Endothelial cell of umbilical vein (primary cell): ENCODE measurements around the gene GRM7. TPM values are rescaled to one million over a fixed set of nuclear protein-coding genes. Genes with fewer than 3 reads are reported as not detected.

ENCODE experiments used
- BruUV-seq: library from RNA; stranded (reverse); fragments of 400-500 nt; replicated peaks from 2 replicates; lab custom pipeline; 2021; lab: Mats Ljungman, UMichigan
- CTCF ChIA-PET: fragments of 300-600, 350-600 bp; sonication (Branson Sonifier 250); formaldehyde crosslinking; loops from one replicate; lab custom pipeline; 2021; ENCODE audit warnings: antibody characterized with exemption, inconsistent platforms; lab: Charles Lee
- POLR2A ChIA-PET: fragments of 300-600, 350-600 bp; sonication (Branson Sonifier 250); formaldehyde crosslinking; loops from one replicate; lab custom pipeline; 2021; ENCODE audit warnings: antibody characterized with exemption, inconsistent platforms; lab: Charles Lee
- DNase-seq: peaks from one replicate; pipeline ENCODE4 v3.0.0-alpha.2; 2011; ENCODE audit warnings: low read depth, low spot score
- FAIRE-seq: peaks from 2 replicates; lab custom pipeline; 2011; peaks lifted over from hg19 to GRCh38; lab: Jason Lieb, UNC
- H2AFZ ChIP-seq: 2 replicates; pipeline ENCODE4 v1.6.0; 2012; ENCODE audit warnings: low read depth, low read length, control low read depth, inconsistent platforms
- H3K27ac ChIP-seq: 2 replicates; pipeline ENCODE4 v1.5.1; 2011; ENCODE audit warnings: low read depth, mild to moderate bottlenecking, control low read depth, low read length, moderate library complexity; ENCODE audit not compliant: insufficient read depth
- H3K27me3 ChIP-seq, 2 experiments: 2 replicates each; pipeline versions ENCODE4 v1.6.0 to v1.6.1; 2011; ENCODE audit warnings: low read length in 2 of 2, mixed read lengths in 1 of 2; ENCODE audit not compliant: control insufficient read depth in 2 of 2, insufficient read depth in 2 of 2
- H3K36me3 ChIP-seq, 2 experiments: 2 replicates in 1 of 2; 3 replicates in 1 of 2; pipeline ENCODE4 v1.5.1; 2011; ENCODE audit warnings: low read length in 2 of 2, mild to moderate bottlenecking in 1 of 2, moderate library complexity in 1 of 2; ENCODE audit not compliant: control insufficient read depth in 2 of 2, insufficient read depth in 2 of 2; ENCODE audit errors: extremely low read depth in 1 of 2
- H3K4me1 ChIP-seq: 3 replicates; pipeline ENCODE4 v1.5.1; 2011; ENCODE audit warnings: mild to moderate bottlenecking, low read length; ENCODE audit not compliant: control insufficient read depth, insufficient read depth; ENCODE audit errors: extremely low read depth
- H3K4me2 ChIP-seq: 2 replicates; pipeline ENCODE4 v1.6.1; 2011; ENCODE audit warnings: low read length, control low read depth, mixed read lengths; ENCODE audit not compliant: insufficient read depth
- H3K4me3 ChIP-seq, 3 experiments: fragments of 200-600 bp in 1 of 3; sonication (generic), shearing (Covaris generic) in 1 of 3; replicated peaks in 1 of 3; 2 replicates each; pipeline ENCODE4 v1.5.1; 2011 to 2016; ENCODE audit warnings: control low read depth in 3 of 3, low read length in 3 of 3, mild to moderate bottlenecking in 2 of 3, inconsistent platforms in 1 of 3, low read depth in 1 of 3, moderate library complexity in 1 of 3; ENCODE audit not compliant: insufficient read depth in 1 of 3
- H3K79me2 ChIP-seq: 2 replicates; pipeline ENCODE4 v1.6.0; 2012; ENCODE audit warnings: low read length, inconsistent platforms; ENCODE audit not compliant: control insufficient read depth, insufficient read depth
- H3K9ac ChIP-seq: replicated peaks from 2 replicates; pipeline ENCODE3; 2011; ENCODE audit warnings: low read length, control low read depth; ENCODE audit not compliant: insufficient read depth; ENCODE audit errors: extremely low read depth
- H3K9me1 ChIP-seq: replicated peaks from 3 replicates; pipeline ENCODE4 v1.6.0; 2011; ENCODE audit warnings: mild to moderate bottlenecking, low read length; ENCODE audit not compliant: control insufficient read depth, insufficient read depth; ENCODE audit errors: extremely low read depth
- H3K9me3 ChIP-seq: replicated peaks from 2 replicates; pipeline ENCODE4 v1.5.1; 2012; ENCODE audit warnings: low read length, inconsistent platforms; ENCODE audit not compliant: control insufficient read depth, insufficient read depth
- H4K20me1 ChIP-seq: replicated peaks from 2 replicates; pipeline ENCODE3; 2011; ENCODE audit warnings: mild to moderate bottlenecking, low read length; ENCODE audit not compliant: control insufficient read depth, insufficient read depth; ENCODE audit errors: extremely low read depth
- CTCF ChIP-seq, 2 donors: IDR thresholded peaks; 1 replicate in 1 of 2; 2 replicates in 1 of 2; pipeline ENCODE4 v1.5.1; 2011; ENCODE audit warnings: low read length in 2 of 2, mild to moderate bottlenecking in 2 of 2, moderate library complexity in 2 of 2, control low read depth in 1 of 2, inconsistent platforms in 1 of 2, low read depth in 1 of 2; ENCODE audit not compliant: insufficient read depth in 1 of 2; ENCODE audit errors: extremely low read depth in 1 of 2
- EZH2 ChIP-seq: IDR thresholded peaks from 2 replicates; pipeline ENCODE4 v1.6.1; 2012; ENCODE audit warnings: borderline replicate concordance, low read depth, mild to moderate bottlenecking, moderate library complexity, low read length, inconsistent platforms; ENCODE audit not compliant: severe bottlenecking
- FOS ChIP-seq: IDR thresholded peaks from 2 replicates; pipeline ENCODE4 v1.6.1; 2011; ENCODE audit warnings: mild to moderate bottlenecking, low read length, moderate library complexity, borderline replicate concordance; ENCODE audit not compliant: insufficient read depth
- GATA2 ChIP-seq: IDR thresholded peaks from 2 replicates; pipeline ENCODE4 v1.7.0; 2011; ENCODE audit warnings: low read depth, mild to moderate bottlenecking, moderate library complexity, mixed read lengths, low read length; ENCODE audit not compliant: insufficient read length, insufficient read depth
- JUN ChIP-seq: IDR thresholded peaks from 2 replicates; pipeline ENCODE4 v1.6.1; 2011; ENCODE audit warnings: borderline replicate concordance, low read depth; ENCODE audit not compliant: insufficient read length, insufficient read depth
- MAX ChIP-seq: IDR thresholded peaks from 2 replicates; pipeline ENCODE4 v1.6.1; 2011; ENCODE audit not compliant: insufficient read depth, insufficient read length
- MYC ChIP-seq: IDR thresholded peaks from one replicate; pipeline ENCODE4 v1.6.1; 2011; ENCODE audit warnings: mild to moderate bottlenecking, low read depth, low read length
- POLR2A ChIP-seq: IDR thresholded peaks from 2 replicates; pipeline ENCODE4 v1.6.1; 2012; ENCODE audit warnings: low read depth, mild to moderate bottlenecking, control low read depth, low read length
- POLR2AphosphoS5 ChIP-seq: IDR thresholded peaks from 2 replicates; pipeline ENCODE4 v1.6.1; 2012; ENCODE audit warnings: low read depth, mild to moderate bottlenecking, control low read depth, low read length, moderate library complexity; ENCODE audit not compliant: insufficient read depth
- dilution Hi-C: fragments of 300-500 bp; cut with MboI; formaldehyde crosslinking; loops from one replicate; pipeline ENCODE4 v1.15.0; 2019; ENCODE audit warnings: low sequenced_read_pairs; ENCODE audit not compliant: extremely low pct_ligation_motif_present
- intact Hi-C: fragments of 100-400 bp; cut with micrococcal nuclease; formaldehyde crosslinking; loops from one replicate; pipeline ENCODE4 v1.10.0; 2022
- polyA plus RNA-seq, 4 experiments: library from polyadenylated mRNA; depleted of rRNA in 3 of 4; stranded (reverse) in 3 of 4; unstranded in 1 of 4; fragments of >200 nt; gene quantifications; 2 replicates each; pipeline versions ENCODE4 v1.2.1 to v1.2.3, GENCODE V29; 2011 to 2012; ENCODE audit warnings: missing spikeins in 1 of 4
- total RNA-seq: library from RNA; stranded (reverse); gene quantifications from 2 replicates; pipeline ENCODE4 v1.2.3, GENCODE V29; 2021

The GRM7 gene
- total and polyA plus RNA-seq, 2 donors (not counting 3 experiments of a cell fraction or from before 2014, with no cell fraction given) = 0.12 TPM; not detected in 1

DNA sequence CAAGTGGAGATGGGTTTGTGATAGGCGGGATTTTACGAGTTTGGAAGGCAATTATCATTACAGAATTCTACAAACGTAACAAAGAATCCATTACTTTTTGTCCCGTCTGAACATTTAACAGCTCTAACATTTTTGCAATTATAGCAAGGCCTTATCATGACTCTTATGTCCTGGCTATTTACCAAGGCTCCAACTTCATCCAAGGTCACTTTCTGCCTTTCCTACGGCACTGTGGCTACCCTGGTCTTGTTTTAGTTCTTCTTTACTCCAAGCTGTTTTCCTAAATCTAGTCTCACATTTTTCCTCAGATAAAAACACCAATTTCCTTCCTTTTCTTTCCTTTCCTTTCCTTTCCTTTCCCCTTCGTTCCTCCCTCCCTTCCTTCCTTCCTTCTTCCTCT, 33.5 kb upstream of the GRM7 start:
- no peak for FAIRE-seq
- Histone ChIP-seq H3K4me3 (no peak overlapping the region), H3K27ac (no peak overlapping the region), H3K9me1 (no peaks in the 10 kb centered on the region), H3K9ac (no peak overlapping the region), H3K27me3 (no peaks in the 10 kb centered on the region), H3K9me3 (peaks cover 5% of the 10 kb centered on the region), H3K79me2 (no peaks in the 10 kb centered on the region), H3K4me1 (no peaks in the 10 kb centered on the region), H2AFZ (no peak overlapping the region), H4K20me1 (no peaks in the 10 kb centered on the region), H3K36me3 (no peaks in the 10 kb centered on the region), H3K4me2 (no peak overlapping the region)
- CTCF ChIA-PET = no interaction called here
- no peak for DNase-seq
- intact Hi-C loops (no loop called here), dilution Hi-C loops (no loop called here)
- no TSS peak for BruUV-seq
- POLR2A ChIA-PET = no interaction called here
- TF ChIP-seq MAX (no peak), JUN (no peak), EZH2 (no peak), MYC (no peak), POLR2AphosphoS5 (no peak)

GRCh38 chr3:6844723-6845122, 16.2 kb upstream of the GRM7 start:
- H3K9me3 ChIP-seq = peaks cover 4% of the 10 kb centered on the region
- no peak overlapping the region for H3K4me3 ChIP-seq
- H3K27me3 ChIP-seq = no peaks in the 10 kb centered on the region
- no peak overlapping the region for H3K27ac ChIP-seq
- H3K4me2 ChIP-seq = no peak overlapping the region
- dilution Hi-C loops (no loop called here), intact Hi-C loops (no loop called here)
- H4K20me1 ChIP-seq = no peaks in the 10 kb centered on the region
- ChIA-PET POLR2A (no interaction called here), CTCF (no interaction called here)
- H3K36me3 ChIP-seq = no peaks in the 10 kb centered on the region
- no peak overlapping the region for H2AFZ ChIP-seq
- no peaks in the 10 kb centered on the region for H3K4me1 ChIP-seq
- H3K9me1 ChIP-seq = no peaks in the 10 kb centered on the region
- FAIRE-seq = no peak
- TF ChIP-seq POLR2A = no peak
- no peak for TF ChIP-seq FOS
- no peak for TF ChIP-seq JUN
- no peak for TF ChIP-seq MAX
- no peak for TF ChIP-seq POLR2AphosphoS5
- no peak for TF ChIP-seq MYC
- TF ChIP-seq EZH2 = no peak
- no peak for TF ChIP-seq GATA2
- no peak for TF ChIP-seq CTCF (IDR thresholded peaks at IDR 0.05; ENCODE audit: extremely low read depth in 1 of 2, insufficient read depth in 1 of 2, low read depth in 1 of 2, low read length in 2 of 2)
- no peak for DNase-seq
- no peak overlapping the region for H3K9ac ChIP-seq
- no TSS peak for BruUV-seq
- no peaks in the 10 kb centered on the region for H3K79me2 ChIP-seq
